HEK293T (cell line): ENCODE data around the gene TRANK1.

Experiments
- CTCF ChIA-PET: fragments of 350-600 bp; formaldehyde crosslinking; extraction: SDS; loops from one replicate; lab custom pipeline; 2021; ENCODE audit warnings: antibody characterized with exemption, inconsistent platforms; lab: Yijun Ruan, JAX
- POLR2A ChIA-PET: fragments of 350-600 bp; formaldehyde crosslinking; extraction: SDS; loops from one replicate; lab custom pipeline; 2020; ENCODE audit warnings: antibody characterized with exemption, inconsistent platforms; lab: Yijun Ruan, JAX
- DNase-seq: peaks from one replicate; pipeline ENCODE4 v3.0.0; 2012; ENCODE audit warnings: mixed read lengths; ENCODE audit errors: extremely low spot score
- ARNT ChIP-seq: fragments of 450-650 bp; IDR thresholded peaks from 2 replicates; pipeline ENCODE4 v1.6.1; 2017; ENCODE audit warnings: mild to moderate bottlenecking
- BHLHE40 ChIP-seq: fragments of 450-650 bp; IDR thresholded peaks from 2 replicates; pipeline ENCODE4 v1.6.1; 2016; ENCODE audit warnings: mild to moderate bottlenecking, moderate library complexity, borderline replicate concordance
- CTBP1 ChIP-seq: fragments of 450-650 bp; IDR thresholded peaks from 2 replicates; pipeline ENCODE4 v1.6.1; 2016; ENCODE audit warnings: borderline replicate concordance
- ELF4 ChIP-seq: fragments of 450-650 bp; IDR thresholded peaks from 2 replicates; pipeline ENCODE4 v1.6.1; 2017; ENCODE audit warnings: antibody characterized with exemption
- FOXA1 ChIP-seq: fragments of 450-650 bp; IDR thresholded peaks from 2 replicates; pipeline ENCODE4 v1.6.1; 2016; ENCODE audit warnings: mild to moderate bottlenecking
- FOXK2 ChIP-seq: fragments of 450-650 bp; IDR thresholded peaks from 2 replicates; pipeline ENCODE4 v1.6.1; 2016; ENCODE audit warnings: mild to moderate bottlenecking
- FOXM1 ChIP-seq: fragments of 450-650 bp; IDR thresholded peaks from 2 replicates; pipeline ENCODE4 v1.6.1; 2017; ENCODE audit warnings: mild to moderate bottlenecking, borderline replicate concordance
- HDGF ChIP-seq: fragments of 450-650 bp; IDR thresholded peaks from 2 replicates; pipeline ENCODE4 v1.6.1; 2017; ENCODE audit warnings: antibody characterized with exemption, borderline replicate concordance
- L3MBTL2 ChIP-seq: fragments of 450-650 bp; conservative IDR thresholded peaks from 2 replicates; pipeline ENCODE4 v1.6.1; 2016; ENCODE audit warnings: mild to moderate bottlenecking
- LEF1 ChIP-seq: fragments of 450-650 bp; IDR thresholded peaks from 2 replicates; pipeline ENCODE4 v1.6.1; 2017; ENCODE audit warnings: mild to moderate bottlenecking, borderline replicate concordance
- NFRKB ChIP-seq: fragments of 450-650 bp; IDR thresholded peaks from 2 replicates; pipeline ENCODE4 v1.6.1; 2016; ENCODE audit warnings: mild to moderate bottlenecking, moderate library complexity
- PKNOX1 ChIP-seq: fragments of 450-650 bp; IDR thresholded peaks from 2 replicates; pipeline ENCODE4 v1.6.1; 2016
- SP1 ChIP-seq: fragments of 450-650 bp; IDR thresholded peaks from 2 replicates; pipeline ENCODE4 v1.6.1; 2017
- SUZ12 ChIP-seq: fragments of 450-650 bp; IDR thresholded peaks from 2 replicates; pipeline ENCODE4 v1.6.1; 2016; ENCODE audit warnings: mild to moderate bottlenecking
- TARDBP ChIP-seq: fragments of 450-650 bp; IDR thresholded peaks from 2 replicates; pipeline ENCODE4 v1.6.1; 2016
- ZNF384 ChIP-seq: fragments of 450-650 bp; IDR thresholded peaks from 2 replicates; pipeline ENCODE4 v1.6.1; 2016

The TRANK1 gene

DNA sequence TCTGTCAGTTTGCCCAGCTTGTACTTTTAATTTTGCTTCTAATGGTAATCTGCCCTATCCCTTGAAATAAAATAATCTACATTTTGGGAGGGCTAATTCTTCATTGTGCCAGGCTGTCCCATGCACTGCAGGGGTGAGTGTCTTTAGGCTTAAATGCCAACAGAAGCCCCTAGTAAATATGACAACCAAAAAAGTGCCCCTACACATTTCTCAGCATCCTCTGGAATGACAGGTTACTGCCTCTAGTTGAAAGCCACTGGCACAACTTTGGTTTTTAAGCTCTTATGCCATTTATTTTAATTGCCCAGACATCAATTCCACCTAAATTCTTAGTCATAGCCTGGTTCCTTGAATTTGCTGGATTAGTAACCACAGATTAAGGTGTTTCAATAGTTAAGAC lies 44.7 kb upstream of the TRANK1 start:
- CTCF ChIA-PET, result interaction anchor here (0.7 kb wide), 1 partner anchor 32 kb away, joined by 3 read pairs; no protein-coding TSS in a partner anchor
- TF ChIP-seq ARNT (no peak), ZNF384 (no peak), FOXA1 (no peak), TARDBP (no peak), FOXK2 (no peak), HDGF (no peak)
- no peak for DNase-seq
- POLR2A ChIA-PET, result no interaction called here

DNA sequence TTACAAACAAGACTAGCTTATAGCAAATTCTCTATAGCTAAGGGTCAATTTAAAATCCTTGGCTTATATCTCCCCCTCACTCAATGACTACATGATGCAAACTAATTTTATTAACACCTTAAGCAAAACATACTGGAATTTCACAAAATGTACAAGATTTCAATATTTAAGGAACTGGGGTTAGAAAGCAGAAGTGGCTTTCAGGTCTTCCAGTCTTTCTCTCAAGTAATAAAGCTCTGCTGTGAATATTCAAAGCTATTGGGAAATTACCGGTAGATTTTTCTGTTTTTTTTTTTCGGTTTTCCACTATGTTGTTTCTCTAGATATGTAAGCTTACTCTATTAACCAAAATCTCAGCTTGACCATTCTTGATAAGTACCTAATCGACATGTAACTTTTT lies 44.2 kb upstream of the TRANK1 start:
- no peak for DNase-seq
- TF ChIP-seq L3MBTL2, result no peak
- TF ChIP-seq SUZ12, result no peak
- TF ChIP-seq NFRKB, result no peak
- TF ChIP-seq TARDBP, result no peak
- TF ChIP-seq ZNF384, result no peak
- TF ChIP-seq HDGF, result no peak
- TF ChIP-seq PKNOX1, result no peak
- TF ChIP-seq FOXA1, result no peak
- TF ChIP-seq BHLHE40, result no peak
- TF ChIP-seq ELF4, result no peak
- no peak for TF ChIP-seq ARNT
- no peak for TF ChIP-seq SP1
- no peak for TF ChIP-seq CTBP1
- TF ChIP-seq LEF1, result no peak
- no peak for TF ChIP-seq FOXM1
- no peak for TF ChIP-seq FOXK2
- ChIA-PET CTCF (interaction anchor here (0.7 kb wide), 1 partner anchor 31 kb away, joined by 3 read pairs; no protein-coding TSS in a partner anchor), POLR2A (no interaction called here)

GRCh38 chr3:36988356-36988755 lies 43.5 kb upstream of the TRANK1 start:
- TF ChIP-seq SUZ12 (no peak), TARDBP (no peak)
- CTCF ChIA-PET, result no interaction called here
- POLR2A ChIA-PET, result no interaction called here
- no peak for DNase-seq

- ChIA-PET CTCF (interaction anchor here (0.7 kb wide), 1 partner anchor 129 kb away, joined by 4 read pairs; no protein-coding TSS in a partner anchor), POLR2A (no interaction called here)
- DNase-seq, result no peak
- TF ChIP-seq SP1 (no peak), HDGF (no peak), PKNOX1 (no peak), ZNF384 (no peak), NFRKB (no peak), FOXK2 (no peak), CTBP1 (no peak), LEF1 (no peak), TARDBP (no peak), SUZ12 (no peak), ELF4 (no peak), FOXA1 (no peak), FOXM1 (no peak), L3MBTL2 (no peak)
These were observed 36.2 kb upstream of the TRANK1 start for GRCh38 chr3:36981006-36981405.

GRCh38 chr3:36973139-36973538 lies 28.3 kb upstream of the TRANK1 start:
- TF ChIP-seq ELF4 (no peak), FOXM1 (no peak), SP1 (no peak), L3MBTL2 (no peak), ZNF384 (no peak)
- no peak for DNase-seq
- POLR2A ChIA-PET, result no interaction called here
- CTCF ChIA-PET, result no interaction called here

GRCh38 chr3:36972163-36972562 lies 27.3 kb upstream of the TRANK1 start:
- TF ChIP-seq SUZ12 (no peak), HDGF (no peak), ELF4 (no peak), BHLHE40 (no peak), FOXK2 (no peak), FOXM1 (no peak), PKNOX1 (no peak), ARNT (no peak), TARDBP (no peak), CTBP1 (no peak), L3MBTL2 (no peak), LEF1 (no peak), ZNF384 (no peak), NFRKB (no peak), SP1 (no peak), FOXA1 (no peak)
- no peak for DNase-seq
- CTCF ChIA-PET, result no interaction called here
- POLR2A ChIA-PET, result no interaction called here
